Epidermal melanocyte (primary cell): ENCODE data around the gene RELL1.
A peak's percentile ranks its signal among the peaks of the same experiment; 100 is the strongest.

Experiments used
- DNase-seq: peaks from one replicate; pipeline ENCODE4 v3.0.0; 2011; ENCODE audit warnings: low spot score; ENCODE audit not compliant: insufficient read length

RELL1 gene

GRCh38 chr4:37686373-37687193 is at the start of gene RELL1:
Gene RELL1, minus strand, starts transcription at chr4:37686376. Its CDS starts 89 bp downstream, at chr4:37686287.
- peak; percentile 80 for DNase-seq

GRCh38 chr4:37735578-37735977 is 49.4 kb upstream of the RELL1 start:
- DNase-seq, result no peak

DNA sequence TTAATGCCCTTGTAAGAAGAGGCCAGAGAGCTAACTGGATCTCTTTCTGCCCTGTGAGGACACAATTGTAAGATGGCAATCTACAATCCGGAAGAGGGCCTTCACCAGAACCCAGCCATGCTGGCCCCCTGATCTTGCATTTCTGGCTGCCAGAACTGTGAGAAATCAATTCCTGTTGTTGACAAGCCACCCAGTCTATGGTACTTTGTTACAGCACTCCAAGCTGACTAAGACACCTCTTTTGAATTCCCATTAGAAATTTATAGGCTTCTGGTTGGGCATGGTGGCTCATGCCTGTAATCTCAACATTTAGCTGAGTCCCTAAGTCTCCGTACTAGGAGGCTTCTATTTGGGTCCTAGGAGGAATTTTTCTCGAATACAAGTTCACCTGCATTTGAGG is 48.8 kb upstream of the RELL1 start:
- no peak for DNase-seq

DNA sequence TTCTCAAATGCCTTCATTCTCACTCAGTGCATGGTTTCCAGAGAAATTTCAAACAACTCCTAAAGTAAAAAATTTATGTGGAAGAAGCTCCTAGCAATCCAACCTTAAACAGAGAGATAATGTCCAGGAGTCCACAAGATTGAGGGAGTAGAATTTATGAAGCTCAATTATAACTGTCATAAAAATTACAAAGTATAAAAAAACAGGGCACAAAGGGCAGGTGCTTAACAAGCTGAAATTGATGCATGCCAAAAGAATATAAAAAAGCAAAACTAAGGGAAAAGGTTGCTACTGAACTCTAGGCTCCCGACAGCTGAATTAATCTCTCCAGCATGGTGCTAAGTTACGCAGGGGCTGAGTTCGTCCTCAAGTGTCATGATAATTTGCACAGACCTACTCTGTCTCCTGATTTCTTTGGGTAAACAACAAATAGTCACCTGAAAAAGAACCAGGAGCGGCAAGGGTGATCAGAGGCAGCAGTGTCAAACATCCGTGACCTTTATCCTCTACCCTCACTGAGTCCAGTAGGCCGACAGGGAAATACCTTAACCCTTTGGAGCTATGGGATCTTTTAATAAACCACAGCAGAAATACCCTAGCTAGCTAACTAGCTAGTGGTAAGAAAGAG is 47.2 kb upstream of the RELL1 start:
- no peak for DNase-seq

DNA sequence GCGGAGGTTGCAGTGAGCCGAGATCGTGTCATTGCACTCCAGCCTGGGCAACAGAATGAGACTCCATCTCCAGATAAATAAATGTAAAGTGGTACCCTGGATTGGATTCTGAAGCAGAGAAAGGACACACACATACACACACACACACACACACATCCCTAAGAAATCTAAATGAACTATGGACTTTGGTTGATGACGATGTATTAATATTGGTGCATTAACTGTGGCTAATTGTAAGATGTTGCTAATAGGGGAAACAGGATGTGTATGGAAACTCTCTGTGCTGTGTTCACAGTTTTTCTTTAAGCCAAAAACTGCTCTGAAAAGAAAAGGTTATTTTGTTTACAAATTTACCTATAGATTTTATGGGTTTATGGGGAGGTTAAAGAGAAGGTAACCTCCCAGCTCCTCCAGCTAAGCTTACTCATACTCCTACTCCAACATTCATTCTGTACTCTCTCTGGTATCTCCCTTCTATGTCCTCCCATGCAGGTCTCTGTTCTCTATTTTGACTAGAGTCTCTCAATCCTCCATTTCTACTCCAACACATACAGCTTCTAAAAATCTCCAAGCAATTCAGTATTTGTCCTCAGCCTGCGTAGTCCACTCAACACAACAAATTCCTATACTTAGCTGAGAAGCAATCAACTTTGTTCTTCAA is 46.5 kb upstream of the RELL1 start:
- DNase-seq, result no peak

GRCh38 chr4:37729649-37730004 is 43.5 kb upstream of the RELL1 start:
- no peak for DNase-seq

- no peak for DNase-seq
Observed at GRCh38 chr4:37728064-37728463, 41.9 kb upstream of the RELL1 start.

DNA sequence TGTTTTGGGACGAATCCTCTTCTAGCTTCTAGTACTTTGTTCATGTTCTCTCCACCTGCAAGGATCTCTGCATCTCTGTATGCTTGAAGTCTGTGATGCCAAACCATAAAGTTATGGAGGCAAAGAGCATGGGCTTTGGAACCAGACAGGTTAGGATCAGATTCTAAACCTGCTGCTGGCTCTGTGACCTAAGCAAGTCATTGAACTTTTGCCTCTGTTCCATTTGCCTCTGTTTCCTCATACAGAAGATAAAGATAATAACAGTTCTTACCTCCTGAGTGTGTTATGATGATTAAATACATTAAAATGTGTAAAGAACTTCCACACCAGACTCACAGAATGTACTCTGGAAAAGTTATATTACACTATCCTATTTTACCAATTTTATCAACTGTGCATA is 41.5 kb upstream of the RELL1 start:
- no peak for DNase-seq

DNA sequence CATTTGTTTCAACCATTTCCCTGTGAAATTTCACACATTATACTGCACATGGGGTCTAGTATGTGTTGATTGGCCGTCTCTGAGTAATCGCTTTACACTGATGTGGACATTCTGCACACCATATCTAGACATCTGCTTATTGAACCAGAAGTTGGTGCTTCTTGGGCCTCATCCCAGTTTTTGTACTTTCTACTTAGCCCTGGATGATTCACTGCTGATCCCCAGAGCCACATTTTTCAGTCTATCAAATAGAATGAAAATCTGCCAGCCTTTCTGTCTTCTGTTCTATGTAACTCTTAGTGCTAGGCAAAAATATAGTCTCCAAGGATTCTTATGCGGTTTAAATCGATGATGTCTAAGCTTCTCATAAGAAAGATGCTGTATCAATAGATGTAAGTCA is 40.5 kb upstream of the RELL1 start:
- no peak for DNase-seq

GRCh38 chr4:37725718-37726117 is 39.5 kb upstream of the RELL1 start:
- no peak for DNase-seq

DNA sequence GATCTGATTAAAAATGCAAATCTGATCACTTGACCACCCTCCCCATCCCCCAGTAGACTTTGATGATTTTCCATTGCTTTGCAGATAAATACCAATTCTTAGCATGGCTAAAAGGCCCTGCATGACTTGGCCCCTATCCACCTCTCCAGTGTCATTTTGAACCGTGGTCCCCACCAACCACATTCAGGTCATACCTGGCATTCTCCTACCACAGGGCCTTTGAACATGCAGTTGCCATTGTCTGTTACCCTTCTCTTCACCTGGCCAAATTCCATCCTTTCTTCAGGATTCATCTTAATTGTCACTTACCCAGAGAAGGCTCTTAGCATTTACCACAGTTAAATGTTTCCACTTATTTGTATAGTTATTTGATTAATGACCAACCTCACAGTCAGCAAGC is 36.9 kb upstream of the RELL1 start:
- DNase-seq, result no peak

GRCh38 chr4:37721995-37722638 is 35.9 kb upstream of the RELL1 start:
- no peak for DNase-seq

- DNase-seq, result no peak
Observed at GRCh38 chr4:37719021-37719420, 32.8 kb upstream of the RELL1 start.

- no peak for DNase-seq
Observed at GRCh38 chr4:37717576-37717975, 31.4 kb upstream of the RELL1 start.

GRCh38 chr4:37715889-37716402 is 29.8 kb upstream of the RELL1 start:
- no peak for DNase-seq

- no peak for DNase-seq
Observed at GRCh38 chr4:37710491-37710890, 24.3 kb upstream of the RELL1 start.

DNA sequence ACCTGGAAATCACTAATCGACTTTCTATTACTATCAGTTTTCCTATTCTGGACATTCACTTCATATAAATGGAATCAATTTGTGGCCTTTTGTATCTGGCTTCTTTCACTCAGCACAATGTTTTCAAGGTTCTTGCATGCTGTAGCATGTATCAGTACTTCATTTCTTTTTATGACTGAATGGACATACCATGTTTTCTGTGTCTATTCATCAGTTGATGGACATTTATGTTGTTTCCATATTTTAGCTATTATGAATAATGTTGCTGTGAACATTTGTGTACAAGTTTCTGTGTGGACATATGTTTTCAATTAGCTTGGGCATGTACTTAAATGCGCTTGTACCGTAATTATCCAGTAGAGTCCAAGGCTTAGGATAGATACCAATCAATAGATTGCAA is 19.9 kb upstream of the RELL1 start:
- DNase-seq, result no peak

DNA sequence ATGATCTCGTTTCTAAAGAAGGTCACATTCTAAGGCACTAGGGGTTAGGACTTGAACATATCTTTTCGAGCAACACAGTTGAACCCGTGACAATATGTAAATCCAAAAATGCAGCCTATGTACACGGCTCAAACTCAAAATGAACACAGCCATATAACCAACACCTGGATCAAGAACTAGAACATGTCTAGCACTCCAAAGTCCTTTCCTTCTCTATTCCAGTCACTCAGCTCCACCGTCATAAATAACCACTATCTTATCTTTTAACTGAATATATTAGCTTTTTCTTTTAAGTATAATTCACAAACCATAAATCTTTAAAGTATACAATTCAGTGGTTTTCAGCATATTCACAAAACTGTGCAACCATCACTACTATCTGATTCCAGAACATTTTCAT is 19.4 kb upstream of the RELL1 start:
- DNase-seq, result no peak

GRCh38 chr4:37699868-37700481 is 13.8 kb upstream of the RELL1 start:
- DNase-seq, result no peak

DNA sequence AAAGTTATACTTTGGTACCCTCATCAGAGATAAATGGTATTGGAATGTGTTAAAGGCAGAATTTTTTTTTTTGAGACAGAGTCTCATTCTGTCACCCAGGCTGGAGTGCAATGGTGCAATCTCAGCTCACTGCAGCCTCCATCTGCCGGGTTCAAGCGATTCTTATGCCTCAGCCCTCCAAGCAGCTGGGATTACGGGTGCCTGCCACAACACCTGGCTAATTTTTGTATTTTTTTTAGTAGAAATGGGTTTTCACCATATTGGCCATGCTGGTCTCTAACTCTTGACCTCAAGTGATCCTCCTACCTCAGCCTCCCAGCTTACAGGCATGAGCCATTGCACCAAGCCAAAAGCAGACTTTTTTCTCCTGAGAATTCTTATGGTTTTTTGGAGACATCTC is 11.4 kb upstream of the RELL1 start:
- no peak for DNase-seq

DNA sequence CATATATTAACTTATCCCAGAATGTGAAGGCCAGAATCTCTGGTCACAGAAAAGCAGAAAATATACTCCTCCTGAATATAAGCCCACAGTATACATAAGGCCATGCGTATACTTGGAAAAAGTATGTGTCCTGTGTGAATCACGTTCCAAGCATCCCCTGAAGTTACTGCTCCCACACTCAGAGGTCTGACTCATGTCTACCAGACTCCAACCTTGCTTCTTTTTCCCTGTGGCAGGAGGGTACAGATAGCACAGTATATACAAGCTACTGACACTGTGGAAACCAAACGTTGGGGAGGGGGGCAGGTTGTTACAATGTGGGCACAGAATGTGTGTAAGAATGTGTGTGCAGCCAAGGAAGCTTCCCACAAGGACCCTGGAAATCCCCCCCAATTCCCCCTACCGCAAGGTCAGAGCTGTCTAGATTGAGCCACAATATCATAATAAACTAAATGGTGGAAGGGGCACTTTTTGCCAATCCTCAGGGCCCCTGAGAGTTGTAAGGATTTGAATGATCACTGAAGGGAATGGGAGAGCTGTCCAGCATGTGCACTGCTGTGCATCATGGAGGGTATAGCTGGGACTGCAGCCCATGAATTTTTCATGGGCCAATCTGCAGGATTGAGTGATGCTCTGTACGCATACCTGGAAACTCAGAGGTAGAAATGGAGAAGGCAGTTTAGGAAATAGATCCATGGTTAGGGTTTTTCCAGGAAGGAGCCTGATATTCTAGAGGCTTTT is 7.4 kb upstream of the RELL1 start:
- DNase-seq, result no peak
